Mesodermal cell (in vitro differentiated cells): Measurements from ENCODE around the gene TOP2B.

Source experiments
- H3K27ac ChIP-seq: 2 replicates; pipeline ENCODE4 v1.7.0; 2013; ENCODE audit warnings: mild to moderate bottlenecking, low read depth, low read length, moderate library complexity; ENCODE audit not compliant: severe bottlenecking
- H3K36me3 ChIP-seq: 2 replicates; pipeline ENCODE4 v1.7.1; 2013; ENCODE audit warnings: mild to moderate bottlenecking, low read length, moderate library complexity; ENCODE audit not compliant: control insufficient read depth, insufficient read depth
- H3K4me1 ChIP-seq: one replicate; pipeline ENCODE4 v1.7.1; 2013; ENCODE audit warnings: mild to moderate bottlenecking, low read length; ENCODE audit not compliant: insufficient read depth, control insufficient read depth, poor library complexity, severe bottlenecking
- H3K4me3 ChIP-seq: 2 replicates; pipeline ENCODE4 v1.7.0; 2013; ENCODE audit warnings: low read length, control low read depth, mild to moderate bottlenecking; ENCODE audit not compliant: insufficient read depth, poor library complexity, severe bottlenecking; ENCODE audit errors: extremely low read depth
- H3K9me3 ChIP-seq: 2 replicates; pipeline ENCODE4 v1.7.1; 2013; ENCODE audit warnings: mild to moderate bottlenecking, low read length, moderate library complexity; ENCODE audit not compliant: control insufficient read depth
- WGBS, 2 experiments: methylation state at CpG; one replicate each; pipeline ENCODE4 v1.1.5; 2013; ENCODE audit warnings: missing lambda C conversion rate in 2 of 2; ENCODE audit not compliant: insufficient coverage in 2 of 2; 5-methylcytosine and 5-hydroxymethylcytosine counted together

Gene TOP2B

DNA sequence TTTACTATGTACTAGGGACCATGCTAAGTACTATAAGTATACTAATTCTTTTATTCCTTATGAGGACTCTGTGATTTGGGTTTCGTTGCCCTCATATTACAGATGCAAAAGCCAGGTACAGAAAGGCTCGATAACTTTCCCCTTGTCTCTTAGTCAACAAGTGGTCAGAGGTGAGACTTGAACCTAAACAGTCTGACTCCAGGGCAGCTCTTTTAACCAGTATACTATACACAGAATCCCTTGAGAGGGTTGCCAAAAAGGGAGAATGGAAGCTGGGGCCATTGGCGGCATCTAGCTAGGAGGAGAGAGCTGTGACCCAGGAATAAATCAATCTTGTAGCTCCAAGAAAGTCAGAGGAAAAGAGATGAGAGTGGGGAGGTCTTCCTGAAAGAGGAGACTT lies 92.4 kb downstream of the TOP2B start:
- 86% methylated on average over 1 of the region's 3 CpGs for WGBS, 2 experiments

DNA sequence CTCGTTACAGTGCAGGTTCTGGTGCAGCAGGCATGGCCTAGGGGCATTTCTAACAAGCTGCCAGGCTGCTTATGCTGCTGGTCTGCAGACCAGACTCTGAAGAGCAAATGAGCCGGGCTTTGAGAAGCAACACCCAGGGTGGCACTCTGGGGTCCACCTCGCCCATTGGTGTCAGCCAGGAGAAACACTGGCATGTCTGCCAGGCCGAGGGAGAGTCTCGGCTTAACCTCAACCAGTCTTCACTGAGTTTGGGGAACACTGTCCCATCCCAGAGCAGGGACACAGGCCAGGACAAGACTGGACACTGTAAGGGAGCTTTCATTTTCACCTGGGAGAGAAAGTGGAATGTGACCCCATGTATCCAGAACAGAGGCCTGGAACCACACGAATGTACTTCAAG lies 93.4 kb downstream of the TOP2B start:
- 92 to 96% methylated on average over 5 of the region's 6 CpGs for WGBS, 2 experiments
- H3K4me3 ChIP-seq, result no peak overlapping the region
- no peak overlapping the region for H3K27ac ChIP-seq
- no peaks in the 10 kb centered on the region for H3K36me3 ChIP-seq
- no peaks in the 10 kb centered on the region for H3K9me3 ChIP-seq
- H3K4me1 ChIP-seq, result peaks cover 20% of the 10 kb centered on the region

More for the DNA sequence above, 92.4 kb downstream of the TOP2B start:
- H3K27ac ChIP-seq, result no peak overlapping the region
- peaks cover 20% of the 10 kb centered on the region for H3K4me1 ChIP-seq
- H3K36me3 ChIP-seq, result no peaks in the 10 kb centered on the region
- no peaks in the 10 kb centered on the region for H3K9me3 ChIP-seq
- no peak overlapping the region for H3K4me3 ChIP-seq

DNA sequence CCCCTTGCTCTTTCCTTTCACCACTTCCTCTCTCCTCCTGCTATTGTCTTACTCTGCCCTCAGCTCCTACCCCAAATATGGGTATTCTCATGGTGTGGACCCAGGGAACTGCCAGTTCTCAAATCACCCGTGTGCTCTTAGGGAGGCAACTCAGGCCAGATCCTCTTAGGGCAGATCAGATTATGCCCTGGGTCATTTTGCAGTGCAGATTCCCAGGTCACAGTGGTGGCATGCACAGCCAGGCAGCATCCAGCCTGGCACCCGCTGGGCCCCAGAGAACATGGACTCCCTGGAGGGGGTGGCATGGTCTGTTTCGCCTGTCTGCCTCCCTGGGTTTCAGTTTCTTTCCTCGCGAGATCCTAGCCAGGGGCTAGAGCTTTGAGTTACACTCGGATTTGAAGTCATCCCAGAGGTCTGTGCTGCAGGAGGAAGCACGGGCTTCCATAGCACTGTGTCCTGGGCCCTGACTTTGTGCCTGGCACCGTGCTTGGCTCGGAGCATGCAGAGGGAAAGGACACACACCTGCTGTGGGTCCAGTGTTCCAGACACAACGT lies 96.1 kb downstream of the TOP2B start:
- no peaks in the 10 kb centered on the region for H3K9me3 ChIP-seq
- H3K36me3 ChIP-seq, result no peaks in the 10 kb centered on the region
- no peak overlapping the region for H3K4me3 ChIP-seq
- peaks cover 19% of the 10 kb centered on the region for H3K4me1 ChIP-seq
- H3K27ac ChIP-seq, result no peak overlapping the region
- WGBS, 2 experiments, result 93 to 95% methylated on average over 7 to 9 of the region's 10 CpGs

DNA sequence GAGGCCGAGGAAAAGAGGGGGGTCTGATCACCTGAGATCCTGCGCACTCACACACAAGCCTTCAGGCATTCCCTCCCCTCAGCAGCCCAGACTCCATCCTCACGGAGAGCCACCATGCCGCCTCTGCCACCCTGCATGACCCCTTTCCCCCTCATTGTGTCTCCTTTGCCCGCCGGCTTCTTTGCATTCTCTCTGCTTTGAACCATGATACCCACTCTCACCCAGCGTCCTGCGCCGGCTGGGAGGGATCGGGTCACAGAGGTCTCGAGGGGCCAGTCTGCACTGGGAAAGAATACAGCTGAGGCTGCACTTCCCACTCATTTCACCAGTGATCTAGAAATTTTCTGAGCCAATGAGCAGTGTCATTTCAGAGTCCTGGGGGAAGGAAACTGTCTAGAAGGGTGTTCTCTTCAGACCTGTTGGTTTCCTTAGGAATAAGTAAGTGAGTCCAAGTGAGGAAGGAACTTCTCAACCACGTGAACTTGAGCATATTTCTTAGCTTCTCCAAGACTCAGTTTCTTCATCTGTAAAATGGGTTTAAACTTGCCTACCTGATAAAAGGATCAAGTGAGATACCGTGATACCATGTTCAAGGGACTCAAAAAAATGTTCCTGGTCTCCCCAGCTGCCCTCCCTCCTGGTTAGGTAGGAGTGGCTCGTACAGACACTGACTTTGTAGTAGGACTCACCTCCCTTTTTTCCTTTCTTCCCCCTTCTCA lies 96.7 kb downstream of the TOP2B start:
- H3K9me3 ChIP-seq, result no peaks in the 10 kb centered on the region
- H3K27ac ChIP-seq, result no peak overlapping the region
- no peaks in the 10 kb centered on the region for H3K36me3 ChIP-seq
- peaks cover 13% of the 10 kb centered on the region for H3K4me1 ChIP-seq
- H3K4me3 ChIP-seq, result no peak overlapping the region
- 95 to 99% methylated on average over 6 to 13 of the region's 14 CpGs for WGBS, 2 experiments

DNA sequence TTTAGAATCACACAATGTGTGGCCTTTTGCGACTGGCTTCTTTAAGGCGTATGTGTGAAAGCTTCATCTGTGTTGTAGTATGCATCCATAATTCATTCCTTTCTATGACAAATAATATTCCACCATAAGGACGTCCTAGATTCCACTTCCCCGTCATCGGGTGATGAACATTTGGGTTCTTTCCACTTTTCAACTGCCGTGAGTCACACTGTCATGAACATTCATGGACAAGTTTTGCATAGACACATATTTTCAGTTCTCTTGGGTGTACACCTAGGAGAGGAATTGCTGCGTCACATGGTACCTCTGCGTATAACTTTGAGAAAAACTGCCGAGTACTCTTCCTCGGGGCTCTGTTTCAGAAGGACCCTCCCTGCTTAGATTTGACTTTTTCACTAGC lies 97.3 kb downstream of the TOP2B start:
- 74 to 77% methylated on average over 8 of the region's 10 CpGs for WGBS, 2 experiments
- Histone ChIP-seq H3K9me3 (no peaks in the 10 kb centered on the region), H3K4me3 (no peak overlapping the region), H3K36me3 (no peaks in the 10 kb centered on the region), H3K27ac (no peak overlapping the region), H3K4me1 (peaks cover 7% of the 10 kb centered on the region)

DNA sequence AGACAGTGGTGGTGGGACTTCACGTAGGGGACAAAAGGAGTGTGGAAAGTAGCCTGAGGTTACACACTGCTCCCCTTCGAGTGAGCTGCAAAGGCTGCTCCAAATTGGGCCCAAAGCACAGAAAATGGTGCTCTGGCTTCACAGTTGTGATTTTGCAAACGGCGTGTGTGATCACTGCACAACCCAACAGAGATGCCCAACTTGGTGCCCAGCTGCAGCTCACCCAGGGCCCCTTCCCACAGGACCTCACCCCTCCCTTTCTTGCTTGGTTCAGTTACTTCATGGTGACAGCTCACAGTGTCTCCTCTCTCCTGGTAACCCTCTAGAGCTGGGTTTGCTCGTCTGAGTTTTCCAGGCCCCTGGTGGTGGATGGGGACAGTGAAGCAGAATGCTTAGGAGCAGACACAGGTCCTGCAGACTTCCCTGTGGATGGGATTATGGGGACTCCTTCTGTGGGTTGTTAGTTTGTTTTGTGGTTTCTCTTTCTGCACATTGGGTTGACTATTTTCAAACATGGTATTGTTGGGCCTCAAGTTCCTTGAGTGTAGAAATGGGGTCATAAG lies 98.3 kb downstream of the TOP2B start:
- Histone ChIP-seq H3K9me3 (no peaks in the 10 kb centered on the region), H3K36me3 (no peaks in the 10 kb centered on the region), H3K4me3 (no peak overlapping the region), H3K4me1 (peaks cover 5% of the 10 kb centered on the region), H3K27ac (no peak overlapping the region)
- 88 to 97% methylated on average over 4 to 5 of the region's 5 CpGs for WGBS, 2 experiments

DNA sequence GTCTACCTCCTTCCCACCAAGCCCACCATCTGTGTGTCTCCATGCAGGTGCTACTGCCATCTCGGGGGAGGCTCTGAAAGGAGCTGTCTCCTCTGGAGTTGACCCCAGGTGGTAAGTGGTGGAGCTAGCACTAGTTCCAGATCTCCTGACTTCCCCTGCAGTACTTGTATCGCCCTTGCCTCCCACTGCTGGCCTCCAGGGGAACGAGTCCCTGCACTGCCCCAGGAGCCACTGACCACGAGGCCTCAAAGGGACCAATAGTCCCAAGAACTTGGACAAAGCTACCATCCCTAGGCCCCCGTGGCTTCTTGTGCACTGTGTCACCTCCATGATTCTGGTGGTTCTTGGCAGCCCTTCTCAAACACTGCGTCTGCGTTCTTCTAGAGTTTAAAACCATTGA lies 98.9 kb downstream of the TOP2B start:
- Histone ChIP-seq H3K27ac (no peak overlapping the region), H3K4me1 (peaks cover 5% of the 10 kb centered on the region), H3K36me3 (no peaks in the 10 kb centered on the region), H3K9me3 (no peaks in the 10 kb centered on the region), H3K4me3 (no peak overlapping the region)
- 92 to 93% methylated on average over 5 to 7 of the region's 7 CpGs for WGBS, 2 experiments

DNA sequence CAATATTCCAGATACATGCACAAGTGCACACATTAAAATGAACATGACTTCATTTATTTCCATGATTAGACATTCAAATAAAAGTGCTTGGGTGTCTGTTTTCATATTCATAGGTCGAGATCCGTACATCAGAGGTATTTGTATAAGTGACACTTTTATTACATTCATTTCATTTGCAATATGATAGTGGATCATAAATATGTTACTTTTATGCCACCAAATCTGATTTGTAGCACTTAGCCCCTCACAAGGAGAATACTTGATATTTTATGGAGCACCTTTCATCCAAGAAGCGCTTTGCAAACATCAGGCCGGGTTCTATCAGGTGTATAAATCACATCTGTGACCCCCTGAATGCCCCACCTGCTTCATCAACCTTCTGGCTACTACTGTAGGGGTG lies 100.6 kb downstream of the TOP2B start:
- no peaks in the 10 kb centered on the region for H3K4me1 ChIP-seq
- no peak overlapping the region for H3K4me3 ChIP-seq
- H3K9me3 ChIP-seq, result no peaks in the 10 kb centered on the region
- WGBS, 2 experiments, result 100% methylated on average over 2 of the region's 4 CpGs; no CpG with 5 or more reads in 1 of the 2 experiments
- no peaks in the 10 kb centered on the region for H3K36me3 ChIP-seq
- no peak overlapping the region for H3K27ac ChIP-seq

DNA sequence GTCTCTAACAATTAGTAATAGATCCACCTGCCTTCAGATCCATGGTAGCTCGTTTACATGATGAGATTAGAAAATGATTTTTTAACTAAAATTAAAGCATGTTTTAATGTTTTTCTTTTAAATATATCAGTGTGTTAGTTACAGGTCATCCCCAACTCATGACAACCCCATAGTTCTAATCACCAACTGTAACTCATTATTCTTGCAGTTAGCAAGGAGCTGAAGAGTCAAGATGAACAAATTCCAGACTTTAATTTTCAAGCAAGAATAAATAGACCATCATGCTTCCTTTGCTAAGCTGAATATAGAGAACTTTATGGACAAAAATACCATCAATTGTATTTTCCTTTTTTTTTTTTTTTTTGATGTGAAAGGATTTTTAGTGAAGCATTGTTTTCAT lies 101.1 kb downstream of the TOP2B start:
- WGBS, 2 experiments, result no CpG with 5 or more reads among the region's 1 CpG
- Histone ChIP-seq H3K27ac (no peak overlapping the region), H3K4me3 (no peak overlapping the region), H3K9me3 (no peaks in the 10 kb centered on the region), H3K36me3 (no peaks in the 10 kb centered on the region), H3K4me1 (no peaks in the 10 kb centered on the region)

DNA sequence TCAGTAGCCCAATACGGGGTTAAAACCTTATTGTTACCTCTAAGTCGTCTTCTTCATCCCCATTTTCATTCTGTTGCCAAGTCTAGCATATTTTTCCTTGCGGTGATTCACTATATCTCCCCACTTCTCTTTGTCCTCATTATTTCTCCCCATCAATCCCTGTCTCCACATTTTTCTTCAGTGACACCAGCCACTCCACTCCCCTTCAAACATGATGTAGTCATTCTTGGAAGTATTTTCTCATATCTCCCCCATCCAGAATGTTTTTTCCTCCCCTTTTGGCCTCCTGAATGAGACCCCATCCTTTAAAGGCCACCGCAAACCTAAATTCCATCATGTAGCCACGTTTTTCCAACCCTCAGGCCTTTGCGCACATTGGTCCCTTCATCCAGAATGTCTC lies 105.9 kb downstream of the TOP2B start:
- H3K36me3 ChIP-seq, result no peaks in the 10 kb centered on the region
- 90 to 97% methylated on average over 5 of the region's 6 CpGs for WGBS, 2 experiments
- H3K4me1 ChIP-seq, result no peaks in the 10 kb centered on the region
- H3K4me3 ChIP-seq, result no peak overlapping the region
- no peaks in the 10 kb centered on the region for H3K9me3 ChIP-seq
- no peak overlapping the region for H3K27ac ChIP-seq

DNA sequence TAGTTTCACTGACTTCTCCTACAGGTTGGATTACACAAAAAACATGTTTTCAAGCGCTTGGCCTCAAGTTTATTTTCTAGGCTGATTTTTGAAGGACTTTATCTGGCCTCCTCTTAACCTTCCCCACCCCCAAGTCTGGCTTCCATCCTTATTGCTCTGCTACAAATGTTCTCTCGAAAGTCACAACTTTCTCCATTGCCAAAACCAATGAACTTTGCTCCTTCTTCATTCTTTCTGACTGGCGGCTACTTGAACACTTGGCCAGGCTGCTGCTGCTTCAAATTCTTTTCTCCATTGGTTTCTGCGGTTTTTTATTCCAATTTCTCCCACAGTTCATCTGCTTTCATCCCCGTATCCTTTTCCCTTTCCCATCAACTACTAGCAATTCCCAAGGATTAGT lies 106.6 kb downstream of the TOP2B start:
- Histone ChIP-seq H3K27ac (no peak overlapping the region), H3K36me3 (no peaks in the 10 kb centered on the region), H3K4me1 (no peaks in the 10 kb centered on the region), H3K9me3 (no peaks in the 10 kb centered on the region), H3K4me3 (no peak overlapping the region)
- WGBS, 2 experiments, result 88 to 94% methylated on average over 5 of the region's 5 CpGs
